Measurements from ENCODE around the gene OXGR1.

The OXGR1 gene

GRCh38 chr13:96946709-96947311 lies 47.5 kb downstream of the OXGR1 start:
- no peak for TF ChIP-seq CTCF (IDR thresholded peaks at IDR 0.05)

GRCh38 chr13:96940961-96941360 lies 53.3 kb downstream of the OXGR1 start:
- TF ChIP-seq CTCF (IDR thresholded peaks at IDR 0.05), result no peak

- no peak for TF ChIP-seq CTCF (IDR thresholded peaks at IDR 0.05)
Observed at GRCh38 chr13:96935901-96936300, 58.4 kb downstream of the OXGR1 start.

Measured in LNCAP (cell line).